Stomach (tissue), 4 donors: Measurements from ENCODE around the gene SFT2D3.

Experiments used
- CTCF ChIP-seq, 7 experiments: fragments of 450-650 bp in 4 of 7; fragments of 200-600 bp in 3 of 7; sonication (generic) in 3 of 7; IDR thresholded peaks; one replicate each; pipeline ENCODE4 v1.5.1; 2016 to 2019; ENCODE audit warnings: antibody characterized with exemption in 7 of 7, control low read depth in 2 of 7, mild to moderate bottlenecking in 1 of 7
- EP300 ChIP-seq: sonication (generic); formaldehyde crosslinking; IDR thresholded peaks from one replicate; pipeline ENCODE4 v1.6.1; 2017; ENCODE audit warnings: antibody characterized with exemption
- POLR2A ChIP-seq, 4 donors: fragments of 450-650 bp; IDR thresholded peaks; one replicate each; pipeline ENCODE4 v1.6.1; 2016; ENCODE audit warnings: antibody characterized with exemption in 4 of 4, control low read depth in 2 of 4, mild to moderate bottlenecking in 1 of 4, moderate library complexity in 1 of 4
- POLR2AphosphoS5 ChIP-seq, 3 donors: sonication (generic); formaldehyde crosslinking; IDR thresholded peaks; one replicate each; pipeline ENCODE4 v1.6.1; 2016; ENCODE audit warnings: antibody characterized with exemption in 3 of 3

- TF ChIP-seq CTCF (IDR thresholded peaks at IDR 0.05), result no peak
- no peak for TF ChIP-seq POLR2AphosphoS5 (IDR thresholded peaks at IDR 0.05)
- TF ChIP-seq POLR2A (IDR thresholded peaks at IDR 0.05), result no peak
- no peak for TF ChIP-seq EP300
These were observed 44.6 kb upstream of the SFT2D3 start for GRCh38 chr2:127656569-127657231.
